GM18951 (cell line): ENCODE data around the gene CCL13.
"Not testable (repeated sequence)": the region's sequence is repeated elsewhere in the genome, so short reads cannot be mapped to it uniquely, and the experiment has no call there.

Source experiments
- POLR2A ChIP-seq: IDR thresholded peaks from 4 replicates; pipeline ENCODE4 v1.6.1; 2011; ENCODE audit warnings: mild to moderate bottlenecking; ENCODE audit not compliant: insufficient read length, insufficient read depth; ENCODE audit errors: extremely low read depth
- in situ Hi-C: fragments of 300-500 bp; cut with MboI; formaldehyde crosslinking; loops from one replicate; pipeline ENCODE4 v1.12.0; 2022; ENCODE audit warnings: low sequenced_read_pairs, mixed read lengths, inconsistent platforms; ENCODE audit not compliant: unreplicated experiment

The CCL13 gene

GRCh38 chr17:34356194-34356593 lies at the start of gene CCL13:
TSS of gene CCL13 (plus strand) at chr17:34356480. CDS start at chr17:34356527, 47 bp downstream.
- in situ Hi-C loops: no loop called here

GRCh38 chr17:34307110-34307509 lies 49.2 kb upstream of the CCL13 start:
- in situ Hi-C loops: no loop called here
- no peak for TF ChIP-seq POLR2A

More at GRCh38 chr17:34356194-34356593, at the start of gene CCL13:
- TF ChIP-seq POLR2A: no peak

GRCh38 chr17:34308371-34308770 lies 47.9 kb upstream of the CCL13 start:
- TF ChIP-seq POLR2A: no peak
- in situ Hi-C loops: no loop called here

GRCh38 chr17:34311291-34311690 lies 45.0 kb upstream of the CCL13 start:
- no peak for TF ChIP-seq POLR2A
- in situ Hi-C loops: no loop called here

- in situ Hi-C loops: no loop called here
Measured at GRCh38 chr17:34312080-34312479, 44.2 kb upstream of the CCL13 start.

GRCh38 chr17:34313164-34313563 lies 43.1 kb upstream of the CCL13 start:
- in situ Hi-C loops: no loop called here
- no peak for TF ChIP-seq POLR2A

More at GRCh38 chr17:34312080-34312479, 44.2 kb upstream of the CCL13 start:
- no peak for TF ChIP-seq POLR2A

GRCh38 chr17:34314279-34314678 lies 42.0 kb upstream of the CCL13 start:
- in situ Hi-C loops: no loop called here
- TF ChIP-seq POLR2A: no peak

GRCh38 chr17:34318474-34318873 lies 37.8 kb upstream of the CCL13 start:
- in situ Hi-C loops: no loop called here
- TF ChIP-seq POLR2A: no peak

- no peak for TF ChIP-seq POLR2A
- in situ Hi-C loops: no loop called here
Measured at GRCh38 chr17:34319039-34319483, 37.2 kb upstream of the CCL13 start, which contains the start of gene CCL8. TSS of gene CCL8 (plus strand) at chr17:34319435. CDS start at chr17:34319502, 67 bp downstream.

- no peak for TF ChIP-seq POLR2A
- in situ Hi-C loops: no loop called here
Measured at GRCh38 chr17:34321964-34322363, 34.3 kb upstream of the CCL13 start.

- in situ Hi-C loops: not testable (repeated sequence)
Measured at GRCh38 chr17:34327580-34327979, 28.7 kb upstream of the CCL13 start.

GRCh38 chr17:34337701-34338100 lies 18.6 kb upstream of the CCL13 start:
- TF ChIP-seq POLR2A: no peak
- in situ Hi-C loops: no loop called here

GRCh38 chr17:34339138-34339770 lies 17.0 kb upstream of the CCL13 start:
- no peak for TF ChIP-seq POLR2A
- in situ Hi-C loops: no loop called here

- in situ Hi-C loops: no loop called here
- TF ChIP-seq POLR2A: no peak
Measured at GRCh38 chr17:34341916-34342315, 14.4 kb upstream of the CCL13 start.
